Ovary (tissue), 9 donors: ENCODE results near the gene DACT2. TPM values are rescaled to one million over a fixed set of nuclear protein-coding genes. Genes with fewer than 3 reads are reported as not detected.

ENCODE experiments used
- DNase-seq, 5 donors: peaks; one replicate each; pipeline ENCODE4 v3.0.0-alpha.2; 2019 to 2020
- H3K27ac ChIP-seq, 2 donors: fragments of 200-600 bp; one replicate each; pipeline versions ENCODE4 v1.5.1 to v1.8.0; 2019 to 2022
- H3K27me3 ChIP-seq: fragments of 200-600 bp; one replicate; pipeline ENCODE4 v1.8.0; 2022
- H3K36me3 ChIP-seq: fragments of 200-600 bp; sonication (generic); one replicate; pipeline ENCODE4 v1.5.1; 2019
- H3K4me1 ChIP-seq: one replicate; pipeline ENCODE4 v1.8.1; 2013; ENCODE audit warnings: mild to moderate bottlenecking, moderate library complexity; ENCODE audit not compliant: insufficient read depth
- H3K4me3 ChIP-seq: fragments of 200-600 bp; sonication (generic); one replicate; pipeline ENCODE4 v1.5.1; 2017
- H3K9me3 ChIP-seq, 2 donors: fragments of 200-600 bp in 1 of 2; sonication (generic) in 1 of 2; one replicate each; pipeline versions ENCODE4 v1.5.1 to v1.8.1; 2013 to 2019; ENCODE audit warnings: mild to moderate bottlenecking in 1 of 2, moderate library complexity in 1 of 2
- CTCF ChIP-seq, 3 donors: fragments of 450-650 bp in 2 of 3; fragments of 200-600 bp in 1 of 3; IDR thresholded peaks; one replicate each; pipeline versions ENCODE4 v1.5.1 to v1.8.0; 2016 to 2022; ENCODE audit warnings: antibody characterized with exemption in 3 of 3, mild to moderate bottlenecking in 1 of 3
- EP300 ChIP-seq: sonication (generic); formaldehyde crosslinking; IDR thresholded peaks from one replicate; pipeline ENCODE4 v1.6.1; 2017; ENCODE audit warnings: antibody characterized with exemption
- POLR2A ChIP-seq: fragments of 450-650 bp; IDR thresholded peaks from one replicate; pipeline ENCODE4 v1.6.1; 2017; ENCODE audit warnings: antibody characterized with exemption, mild to moderate bottlenecking, moderate library complexity
- WGBS, 3 donors: extraction: QIAGEN DNeasy Blood & Tissue Kit in 1 of 3; methylation state at CpG; one replicate each; pipeline versions ENCODE4 v1.1.5 to v1.1.7; 2013 to 2017; 5-methylcytosine and 5-hydroxymethylcytosine counted together
- intact Hi-C, 4 donors: fragments of 100-400 bp; cut with DNase I; formaldehyde crosslinking; loops; one replicate each; pipeline versions ENCODE4 v1.11.0 to v1.15.1; 2022 to 2023
- polyA plus RNA-seq, 2 donors: library from polyadenylated mRNA; stranded (reverse); fragments of 200-250 nt in 1 of 2; fragments of 350-450 nt in 1 of 2; fragmentation: Illumina TruSeq in 1 of 2; extraction: RNeasy Lipid Tissue Mini Kit (QIAGEN cat#74804) in 1 of 2; gene quantifications; one replicate each; pipeline ENCODE4 v1.2.3, GENCODE V29; 2013 to 2014
- total RNA-seq, 7 donors: library from RNA; depleted of rRNA in 2 of 7; stranded (reverse); fragments of >200 nt in 2 of 7; fragmentation: NEBNext Ultra II Directional in 3 of 7; extraction: Animal tissue kit (Norgen Biotek cat#: 25700) in 3 of 7; gene quantifications; one replicate each; pipeline versions ENCODE4 v1.1.0 to v1.2.4, GENCODE V29; 2016 to 2023
- donor health status: DM: no; HTN: no; CAD: no; lungs with moderate emphysema.
- donor health status: DM: no; HTN: no; CAD: no.
- donor health status: Bipolar disorder and iron deficiency.
- donor health status: DM: yes; HTN: yes; CAD: no.
- donor health status: DM: no; HTN: no; CAD: no.
- donor health status: DM: yes; HTN: yes; CAD: no.

The DACT2 gene
- total and polyA plus RNA-seq, 9 donors = 0.17 to 4.4 (median 0.71) TPM; not detected in 2

GRCh38 chr6:168260420-168260987 is 59.1 kb downstream of the DACT2 start:
- no peak overlapping the region for H3K4me3 ChIP-seq
- no peaks in the 10 kb centered on the region for H3K36me3 ChIP-seq
- DNase-seq = no peak
- intact Hi-C loops = loop anchor here in 1 of 4 donors (10.0 kb wide), 1 partner anchor 404 kb away; no protein-coding TSS in a partner anchor
- TF ChIP-seq POLR2A (no peak), EP300 (no peak), CTCF (IDR thresholded peaks at IDR 0.05) (no peak)
- H3K27me3 ChIP-seq = no peaks in the 10 kb centered on the region
- H3K9me3 ChIP-seq = no peaks in the 10 kb centered on the region
- 72 to 81% (median 75%) methylated on average over 23 to 24 of the region's 24 CpGs for WGBS, 3 donors
- H3K27ac ChIP-seq = no peak overlapping the region
- peaks cover 3% of the 10 kb centered on the region for H3K4me1 ChIP-seq

GRCh38 chr6:168258795-168259194 is 60.8 kb downstream of the DACT2 start:
- Histone ChIP-seq H3K9me3 (no peaks in the 10 kb centered on the region), H3K27ac (no peak overlapping the region), H3K36me3 (no peaks in the 10 kb centered on the region), H3K4me1 (peaks cover 5% of the 10 kb centered on the region), H3K27me3 (no peaks in the 10 kb centered on the region), H3K4me3 (no peak overlapping the region)
- TF ChIP-seq POLR2A (no peak), CTCF (IDR thresholded peaks at IDR 0.05) (no peak), EP300 (no peak)
- intact Hi-C loops = no loop called here
- no peak for DNase-seq
- WGBS, 3 donors = 91 to 93% (median 93%) methylated on average over 15 of the region's 15 CpGs

GRCh38 chr6:168256940-168257339 is 62.6 kb downstream of the DACT2 start:
- no peak overlapping the region for H3K4me3 ChIP-seq
- no peaks in the 10 kb centered on the region for H3K36me3 ChIP-seq
- DNase-seq = no peak
- H3K4me1 ChIP-seq = peaks cover 7% of the 10 kb centered on the region
- no peaks in the 10 kb centered on the region for H3K9me3 ChIP-seq
- no peak overlapping the region for H3K27ac ChIP-seq
- no peak for TF ChIP-seq POLR2A
- no peak for TF ChIP-seq EP300
- TF ChIP-seq CTCF (IDR thresholded peaks at IDR 0.05) = no peak
- intact Hi-C loops = no loop called here
- H3K27me3 ChIP-seq = no peaks in the 10 kb centered on the region

Other genes with a start within 250 kb of the DACT2 start
- under 1 TPM in 5 of 7 donors, not detected in 2; 0.20 to 0.48 (median 0.31) TPM for gene FRMD1, start 240.6 kb downstream of the DACT2 start, total RNA-seq
- under 1 TPM; 0.10 to 0.36 TPM for gene FRMD1, start 240.6 kb downstream of the DACT2 start, polyA plus RNA-seq
- 100 to 1,000 TPM in 5 of 7 donors, 10 to 100 TPM in 2; 84.4 to 152 (median 123) TPM for gene SMOC2, start 121.4 kb upstream of the DACT2 start, total RNA-seq
- 100 to 1,000 TPM; 134 to 272 TPM for gene SMOC2, start 121.4 kb upstream of the DACT2 start, polyA plus RNA-seq